CD4-positive, alpha-beta T cell treated with Interleukin-2 at 100 ng/mL for 4 hours (primary cell): ENCODE measurements around the gene PSIP1.
"Not testable (repeated sequence)": the region's sequence is repeated elsewhere in the genome, so short reads cannot be mapped to it uniquely, and the experiment has no call there.

Experiments used
- DNase-seq: peaks from one replicate; pipeline ENCODE4 v3.0.0-alpha.2; 2020; ENCODE audit warnings: low spot score

PSIP1 gene

DNA sequence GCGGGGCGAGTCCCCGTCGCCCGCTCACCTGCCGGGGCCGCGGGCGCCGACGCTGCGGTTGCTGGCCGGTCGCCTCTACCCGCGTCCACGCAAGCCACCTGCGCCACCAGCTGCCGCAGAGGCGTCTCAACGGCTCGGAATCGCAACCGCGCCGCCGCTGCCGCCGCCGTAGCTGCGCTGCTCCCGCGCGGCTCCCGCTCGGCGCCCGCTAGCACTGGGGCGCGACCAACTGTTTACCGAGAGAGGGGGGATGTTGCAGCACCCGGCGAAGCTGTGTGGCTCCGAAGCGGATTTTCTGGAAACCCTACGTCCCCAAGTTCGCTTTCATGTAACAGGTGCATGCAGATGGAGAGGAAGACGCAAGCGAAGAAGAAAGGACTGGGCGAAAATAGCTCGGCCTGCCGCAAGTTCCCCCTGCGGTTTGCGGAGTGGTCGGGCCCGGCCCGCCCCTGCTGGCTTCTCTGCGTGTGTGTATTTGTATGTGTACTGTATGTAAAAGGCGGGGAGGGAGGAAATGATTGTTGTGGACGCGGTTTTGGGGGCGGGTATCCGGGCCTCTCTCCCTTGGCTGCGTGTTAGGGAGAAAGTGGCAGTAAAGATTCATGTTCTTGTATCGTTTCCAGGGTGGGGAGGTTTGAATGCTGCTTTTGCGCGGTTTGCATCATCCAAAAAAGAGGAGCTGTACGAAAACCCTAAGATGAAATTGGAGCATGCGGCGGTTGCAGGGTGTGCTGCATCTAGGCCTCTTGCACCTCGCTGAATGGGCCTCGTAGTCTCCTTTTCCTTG lies at the start of gene PSIP1:
PSIP1 (minus strand) TSS at position 182 of the 787 bp plus-strand sequence. CDS start 782 bp downstream, outside the sequence.
- DNase-seq = peak; percentile 88

GRCh38 chr9:15553528-15553898 lies 42.7 kb upstream of the PSIP1 start:
- DNase-seq = no peak

GRCh38 chr9:15552636-15553527 lies 42.1 kb upstream of the PSIP1 start, which contains the start of gene CCDC171:
Gene CCDC171 (plus strand): TSS chr9:15553043. CDS start chr9:15564089, 11,046 bp downstream.
- peak; percentile 86 for DNase-seq

DNA sequence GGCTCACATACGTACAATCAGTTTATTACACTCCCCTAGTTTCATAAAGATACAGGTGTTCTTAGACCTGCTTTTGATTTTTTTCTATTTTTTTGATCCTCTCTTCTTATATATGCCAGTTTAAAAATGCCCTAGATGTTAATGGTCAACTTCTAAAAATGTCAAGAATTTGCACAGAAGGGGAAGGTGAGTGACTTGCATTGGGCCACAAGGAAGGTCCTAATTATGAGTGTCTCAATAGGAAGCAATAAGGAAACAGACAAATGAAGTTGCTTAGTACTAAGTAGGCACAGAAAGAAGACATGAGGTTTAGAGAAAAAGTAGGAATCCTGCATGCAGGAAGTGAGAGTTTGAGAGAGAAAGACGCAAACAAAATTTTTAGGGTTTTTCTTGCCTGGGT lies 38.8 kb upstream of the PSIP1 start:
- DNase-seq = no peak

DNA sequence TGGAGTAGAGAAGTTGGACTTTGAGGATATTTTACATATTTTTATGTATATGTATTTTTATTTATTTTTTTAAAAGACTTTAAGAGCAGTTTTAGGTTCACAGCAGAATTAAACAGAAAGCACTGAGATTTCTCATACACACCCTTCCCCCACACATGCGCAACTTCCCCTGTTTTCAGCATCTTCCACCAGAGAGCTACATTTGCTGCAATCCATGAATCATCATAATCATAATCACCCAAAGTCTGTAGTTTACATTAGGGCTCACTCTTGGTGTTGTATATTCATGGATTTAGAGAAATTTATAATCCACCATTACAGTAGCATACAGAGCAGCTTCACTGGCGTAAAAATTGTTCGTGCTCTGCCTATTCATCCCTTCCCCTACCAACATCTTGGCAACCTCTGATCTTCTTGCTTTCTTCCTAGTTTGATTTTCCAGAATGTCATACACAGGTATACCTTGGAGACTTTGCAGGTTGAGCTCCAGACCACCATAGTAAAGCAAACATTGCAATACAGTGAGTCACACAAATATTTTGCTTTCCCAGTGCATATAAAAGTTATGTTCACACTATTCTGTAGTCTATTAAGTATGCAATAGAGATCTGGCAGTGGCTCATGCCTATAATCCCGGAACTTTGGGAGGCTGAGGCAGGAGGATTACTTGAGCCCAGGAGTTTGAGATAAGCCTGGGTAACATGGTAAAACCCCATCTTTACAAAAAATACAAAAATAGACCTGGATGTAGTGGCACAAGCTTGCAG lies 32.5 kb upstream of the PSIP1 start:
- DNase-seq = no peak

DNA sequence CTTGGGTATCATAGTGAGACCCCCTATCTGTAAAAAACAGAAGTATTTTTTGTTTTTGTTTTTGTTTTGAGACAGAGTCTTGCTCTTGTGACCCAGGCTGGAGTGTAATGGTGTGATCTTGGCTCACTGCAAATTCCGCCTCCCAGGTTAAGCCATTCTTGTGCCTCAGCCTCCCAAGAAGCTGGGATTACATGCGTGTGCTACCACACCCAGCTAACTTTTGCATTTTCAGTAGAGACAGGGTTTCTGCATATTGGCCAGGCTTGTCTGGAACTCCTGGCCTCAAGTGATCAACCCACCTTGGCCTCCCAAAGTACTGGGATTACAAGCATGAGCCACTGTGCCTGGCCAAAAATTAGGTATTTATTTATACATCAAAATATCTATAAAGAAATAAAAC lies 31.9 kb upstream of the PSIP1 start:
- no peak for DNase-seq

GRCh38 chr9:15541872-15542271 lies 31.1 kb upstream of the PSIP1 start:
- no peak for DNase-seq

DNA sequence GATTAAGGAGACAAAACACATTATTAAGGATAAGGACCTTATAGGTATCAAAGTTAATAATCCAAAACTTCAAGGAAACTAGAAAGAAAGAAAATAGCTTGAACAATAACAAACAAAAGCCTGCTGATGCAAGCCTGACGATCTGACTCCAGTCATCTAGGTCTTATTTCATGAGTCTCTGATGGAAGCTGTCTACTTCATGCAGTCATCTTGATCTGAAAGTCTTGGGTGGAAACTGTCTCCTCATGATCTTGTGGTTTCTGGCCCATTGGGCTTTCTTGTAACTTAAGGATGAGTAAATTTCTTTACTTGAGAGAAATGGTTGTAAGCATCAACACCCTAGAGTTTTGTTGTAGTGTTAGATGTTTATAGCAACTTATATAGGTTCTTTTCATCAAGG lies 20.6 kb upstream of the PSIP1 start:
- DNase-seq = no peak

DNA sequence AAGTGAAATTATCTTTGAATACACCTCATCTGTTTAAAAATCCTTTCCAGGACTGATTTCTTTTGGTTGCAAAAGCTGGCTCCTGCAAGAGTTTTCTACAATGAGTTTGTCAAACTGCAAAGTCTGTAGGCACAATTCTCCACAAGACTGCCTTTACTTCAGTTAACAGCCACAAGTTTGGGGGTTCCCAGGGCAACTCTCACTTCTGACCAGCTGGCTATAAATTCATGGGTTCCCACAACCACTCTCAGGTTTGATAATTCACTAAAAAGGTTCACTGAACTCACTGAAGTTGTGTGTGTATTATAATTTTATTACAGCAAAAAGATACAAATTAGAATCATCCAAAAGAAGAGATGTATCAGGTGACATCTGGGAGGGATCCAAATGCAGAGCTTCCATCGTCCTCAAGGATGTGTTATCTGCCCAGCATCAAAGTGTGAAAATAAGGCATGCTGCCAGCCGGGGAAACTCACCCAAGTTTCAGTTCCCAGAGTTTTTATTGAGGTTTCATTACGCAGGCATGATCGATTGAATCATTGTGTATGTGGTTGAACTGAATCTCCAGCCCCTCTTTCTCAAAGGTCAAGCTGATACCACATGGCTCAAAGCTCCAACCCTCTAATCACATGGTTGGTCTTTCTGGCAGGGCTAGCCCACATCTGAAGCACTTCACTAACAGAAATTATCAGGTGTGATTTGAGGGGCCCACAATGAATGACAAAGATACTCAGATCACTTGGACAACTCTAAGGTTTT lies 19.0 kb upstream of the PSIP1 start:
- no peak for DNase-seq

- not testable (repeated sequence) for DNase-seq
Measured at GRCh38 chr9:15527035-15527434, 16.3 kb upstream of the PSIP1 start.

DNA sequence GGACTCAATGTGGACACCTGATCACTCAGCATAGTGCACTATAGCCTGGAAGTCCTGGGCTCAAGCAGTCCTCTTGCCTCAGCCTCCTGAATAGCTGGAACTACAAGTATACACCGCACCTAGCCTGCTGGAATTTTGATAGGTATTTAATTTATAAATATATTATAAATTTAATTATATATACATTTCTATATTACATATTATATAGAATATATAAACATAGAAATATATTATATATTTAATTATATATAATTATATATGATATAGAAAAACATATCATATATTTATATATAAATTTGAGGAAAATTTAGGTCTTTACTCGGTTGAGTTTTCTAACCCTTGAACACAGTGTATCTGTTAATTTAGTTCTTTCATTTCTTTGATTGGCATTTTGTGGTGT lies 15.2 kb upstream of the PSIP1 start:
- DNase-seq = no peak

GRCh38 chr9:15524845-15525455 lies 14.2 kb upstream of the PSIP1 start:
- no peak for DNase-seq

- no peak for DNase-seq
Measured at GRCh38 chr9:15522130-15522755, 11.5 kb upstream of the PSIP1 start.

- no peak for DNase-seq
Measured at GRCh38 chr9:15521254-15521653, 10.5 kb upstream of the PSIP1 start.

- no peak for DNase-seq
Measured at GRCh38 chr9:15519831-15520230, 9.1 kb upstream of the PSIP1 start.

- no peak for DNase-seq
Measured at GRCh38 chr9:15513335-15513734, 2.6 kb upstream of the PSIP1 start.

DNA sequence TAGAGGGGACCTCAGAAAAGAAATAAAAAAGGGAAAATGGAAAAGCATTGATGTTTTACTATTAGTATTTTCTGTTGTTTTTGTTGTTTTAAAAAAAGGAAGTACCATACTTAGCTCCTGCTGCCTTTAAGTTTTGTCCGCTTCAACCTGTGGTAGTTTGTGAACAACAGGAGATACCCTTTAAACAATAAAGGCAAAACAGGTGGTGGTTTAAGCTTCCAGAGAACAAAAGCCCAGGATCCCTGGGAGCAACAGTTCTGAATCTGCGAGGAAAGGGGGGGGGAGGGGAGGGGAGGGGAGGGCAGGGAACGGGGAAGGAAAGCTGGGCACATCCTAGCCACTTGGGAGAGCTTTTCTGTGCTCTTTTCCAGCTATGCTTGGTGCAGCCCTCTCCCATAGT lies 2.1 kb upstream of the PSIP1 start:
- DNase-seq = no peak

GRCh38 chr9:15512204-15512603 lies 1.4 kb upstream of the PSIP1 start:
- no peak for DNase-seq

DNA sequence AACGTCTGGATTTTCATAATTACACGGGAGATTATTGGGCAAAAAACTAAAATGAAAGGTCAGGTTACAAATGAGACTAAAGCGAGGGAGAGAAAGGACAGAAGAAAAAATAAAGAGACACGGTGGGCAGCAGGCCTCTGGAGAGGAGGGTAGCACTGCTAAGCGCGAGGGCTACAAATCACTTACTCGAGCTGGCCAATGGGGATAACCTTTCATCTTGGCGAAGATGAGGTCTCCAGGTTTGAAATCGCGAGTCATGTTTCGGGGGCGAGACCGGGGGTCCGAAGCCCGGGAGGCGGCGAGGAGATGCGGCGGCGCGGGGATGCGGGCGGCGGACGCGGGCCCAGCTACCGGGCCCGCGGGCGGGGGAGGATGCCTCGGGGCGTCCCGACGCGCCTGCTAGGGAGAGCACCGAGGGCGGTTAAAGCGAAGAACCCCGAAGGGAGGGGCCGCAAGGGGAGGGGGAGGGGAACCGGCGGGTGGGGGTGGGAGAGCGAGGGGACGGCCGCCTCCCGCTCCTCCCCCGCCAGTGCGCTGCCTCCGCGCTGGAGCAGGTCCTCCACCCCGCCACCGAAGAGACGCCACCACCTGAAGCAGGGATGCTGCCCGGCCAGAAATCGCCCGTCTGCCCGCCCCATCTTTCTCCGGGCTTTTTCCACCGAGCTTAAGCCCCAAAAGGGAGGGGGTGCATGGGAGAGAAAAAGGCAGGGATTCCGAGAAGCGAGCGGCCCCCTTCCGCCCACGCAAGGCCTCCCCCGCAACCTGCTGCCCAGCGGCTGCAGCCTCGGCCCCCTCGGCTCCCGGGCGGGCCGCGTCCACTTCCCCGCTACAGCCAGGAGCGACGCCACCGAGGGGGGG lies 610 bp downstream of the PSIP1 start:
- DNase-seq = peak; percentile 60

DNA sequence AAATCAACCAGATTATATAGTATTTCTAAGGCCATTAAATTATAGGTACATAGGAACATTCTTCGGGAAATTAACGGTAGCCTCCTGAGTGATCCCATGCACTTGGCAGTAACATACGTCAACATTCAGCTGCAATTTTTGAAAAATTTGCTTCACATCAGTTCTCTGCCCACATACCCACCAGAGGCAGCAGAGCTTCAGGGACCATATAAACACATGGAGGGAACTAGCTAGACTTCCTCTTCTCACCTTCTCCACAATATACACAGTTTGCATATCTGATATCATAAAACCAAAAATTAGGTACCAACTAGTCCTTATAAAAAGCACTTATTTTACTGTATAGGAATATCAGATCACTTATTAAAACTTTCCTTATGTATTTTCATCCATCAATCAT lies 4.8 kb downstream of the PSIP1 start:
- DNase-seq = no peak
